ENCODE measurements around the gene MRPS9. TPM values are rescaled to one million over a fixed set of nuclear protein-coding genes. Genes with fewer than 3 reads are reported as not detected.

Gene MRPS9
- total RNA-seq, 1 donor from 2014 or later: 31.9 TPM

- no peak for DNase-seq (ENCODE audit: low spot score)
- H3K4me3 Mint-ChIP-seq (ENCODE audit: low read depth): no peak overlapping the region
- no peaks in the 10 kb centered on the region for H3K36me3 Mint-ChIP-seq (ENCODE audit: low read depth)
- H3K27ac Mint-ChIP-seq: no peak overlapping the region
- H3K27me3 Mint-ChIP-seq (ENCODE audit: low read depth): no peaks in the 10 kb centered on the region
- intact Hi-C loops (cut with micrococcal nuclease): no loop called here
- H3K4me1 Mint-ChIP-seq (ENCODE audit: low read depth): peaks cover 10% of the 10 kb centered on the region
- H3K9me3 Mint-ChIP-seq: no peaks in the 10 kb centered on the region
These were observed 23.7 kb downstream of the MRPS9 start for GRCh38 chr2:105061560-105061959.

DNA sequence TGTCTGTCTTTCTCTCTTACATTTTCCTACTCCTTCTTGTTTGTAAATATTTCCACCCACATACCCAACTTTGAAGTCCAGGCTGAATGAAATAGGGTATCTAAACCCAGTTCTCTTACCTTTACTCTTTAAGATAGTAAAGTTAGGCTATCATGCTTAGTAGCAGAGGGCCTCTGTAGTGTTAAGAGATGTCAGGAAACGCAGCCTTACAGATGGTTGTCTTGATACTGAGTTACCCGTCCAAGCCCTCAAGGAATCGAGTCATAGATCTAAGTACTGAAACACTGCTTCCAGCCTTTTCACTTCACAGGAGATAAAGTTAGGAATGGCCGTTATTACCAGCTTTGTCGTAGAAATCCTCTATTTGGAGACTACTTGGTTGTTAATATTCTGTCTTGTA, 24.3 kb downstream of the MRPS9 start:
- Mint-ChIP-seq H3K27me3 (ENCODE audit: low read depth) (no peaks in the 10 kb centered on the region), H3K4me3 (ENCODE audit: low read depth) (no peak overlapping the region), H3K9me3 (no peaks in the 10 kb centered on the region), H3K36me3 (ENCODE audit: low read depth) (no peaks in the 10 kb centered on the region), H3K4me1 (ENCODE audit: low read depth) (peaks cover 7% of the 10 kb centered on the region), H3K27ac (no peak overlapping the region)
- intact Hi-C loops (cut with micrococcal nuclease): no loop called here
- no peak for DNase-seq (ENCODE audit: low spot score)

DNA sequence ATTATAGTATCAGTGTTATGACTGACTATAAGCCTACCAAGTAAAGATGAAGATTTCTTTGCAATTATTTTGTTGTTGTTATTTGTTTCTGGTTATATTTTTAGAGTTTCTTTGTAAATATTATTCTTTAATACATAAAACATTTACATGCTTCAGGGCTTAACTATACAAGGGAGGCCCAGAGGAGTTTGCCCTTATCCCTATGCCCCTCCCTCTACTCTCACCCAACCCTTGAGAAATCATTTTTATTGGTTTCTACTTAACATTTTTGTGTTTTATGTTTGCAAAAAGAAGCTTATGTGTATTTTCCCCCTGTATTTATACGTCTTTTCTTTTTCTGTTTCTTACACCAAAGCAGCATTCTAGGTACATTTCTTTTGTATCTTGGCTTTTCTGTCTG, 30.5 kb downstream of the MRPS9 start:
- no peak overlapping the region for H3K4me3 Mint-ChIP-seq (ENCODE audit: low read depth)
- no peak for DNase-seq (ENCODE audit: low spot score)
- no peaks in the 10 kb centered on the region for H3K9me3 Mint-ChIP-seq
- H3K36me3 Mint-ChIP-seq (ENCODE audit: low read depth): peaks cover 3% of the 10 kb centered on the region
- H3K4me1 Mint-ChIP-seq (ENCODE audit: low read depth): peaks cover 18% of the 10 kb centered on the region
- intact Hi-C loops (cut with micrococcal nuclease): no loop called here
- H3K27me3 Mint-ChIP-seq (ENCODE audit: low read depth): no peaks in the 10 kb centered on the region
- H3K27ac Mint-ChIP-seq: no peak overlapping the region

GRCh38 chr2:105068875-105069274, 31.0 kb downstream of the MRPS9 start:
- intact Hi-C loops (cut with micrococcal nuclease): no loop called here

DNA sequence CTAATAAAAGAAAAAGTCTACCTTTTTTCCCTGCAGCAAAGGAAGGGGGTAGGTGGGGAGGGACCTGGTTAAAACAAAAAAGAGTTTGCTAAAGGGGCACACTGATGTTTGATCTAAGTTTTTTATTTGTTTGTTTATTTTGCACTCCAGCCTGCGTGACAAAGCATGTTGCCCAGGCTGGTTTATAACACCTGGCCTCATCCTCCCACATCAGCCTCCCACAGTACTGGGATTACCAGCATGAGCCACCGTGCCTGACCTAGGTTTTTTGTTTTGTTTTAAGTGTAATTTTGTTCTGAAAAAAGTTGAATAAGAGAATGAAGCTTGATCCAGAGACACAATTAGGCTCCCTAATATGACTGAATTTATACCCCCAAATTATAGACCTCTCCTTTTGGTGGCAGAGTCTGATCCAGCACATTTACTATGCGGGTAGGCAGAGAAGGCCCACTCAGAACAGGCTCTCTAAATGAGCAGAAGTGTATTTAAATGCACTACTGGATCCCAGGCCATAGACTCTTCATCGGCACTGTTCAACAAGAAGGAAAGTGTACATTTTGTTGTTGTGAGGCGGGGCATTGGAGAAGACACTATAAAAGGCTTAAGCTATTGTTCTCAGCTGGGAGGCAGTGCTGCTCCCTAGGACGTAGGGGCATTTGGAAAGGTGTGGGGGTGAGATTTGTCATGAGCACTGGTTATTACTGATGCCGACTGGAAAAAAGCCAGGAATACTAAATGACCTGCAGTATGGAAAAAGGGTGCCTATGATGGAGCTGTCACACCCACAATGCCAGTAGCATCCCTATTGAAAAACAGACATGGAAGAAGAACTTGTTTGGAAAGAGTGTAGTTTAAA, 32.4 kb downstream of the MRPS9 start:
- no peak for DNase-seq (ENCODE audit: low spot score)
- Mint-ChIP-seq H3K4me3 (ENCODE audit: low read depth) (no peak overlapping the region), H3K9me3 (no peaks in the 10 kb centered on the region), H3K36me3 (ENCODE audit: low read depth) (peaks cover 7% of the 10 kb centered on the region), H3K27ac (no peak overlapping the region), H3K4me1 (ENCODE audit: low read depth) (peaks cover 21% of the 10 kb centered on the region), H3K27me3 (ENCODE audit: low read depth) (no peaks in the 10 kb centered on the region)
- intact Hi-C loops (cut with micrococcal nuclease): no loop called here

More at GRCh38 chr2:105068875-105069274, 31.0 kb downstream of the MRPS9 start:
- H3K4me3 Mint-ChIP-seq (ENCODE audit: low read depth): no peak overlapping the region
- no peak for DNase-seq (ENCODE audit: low spot score)
- H3K27ac Mint-ChIP-seq: no peak overlapping the region
- H3K9me3 Mint-ChIP-seq: no peaks in the 10 kb centered on the region
- peaks cover 18% of the 10 kb centered on the region for H3K4me1 Mint-ChIP-seq (ENCODE audit: low read depth)
- peaks cover 3% of the 10 kb centered on the region for H3K36me3 Mint-ChIP-seq (ENCODE audit: low read depth)
- H3K27me3 Mint-ChIP-seq (ENCODE audit: low read depth): no peaks in the 10 kb centered on the region

DNA sequence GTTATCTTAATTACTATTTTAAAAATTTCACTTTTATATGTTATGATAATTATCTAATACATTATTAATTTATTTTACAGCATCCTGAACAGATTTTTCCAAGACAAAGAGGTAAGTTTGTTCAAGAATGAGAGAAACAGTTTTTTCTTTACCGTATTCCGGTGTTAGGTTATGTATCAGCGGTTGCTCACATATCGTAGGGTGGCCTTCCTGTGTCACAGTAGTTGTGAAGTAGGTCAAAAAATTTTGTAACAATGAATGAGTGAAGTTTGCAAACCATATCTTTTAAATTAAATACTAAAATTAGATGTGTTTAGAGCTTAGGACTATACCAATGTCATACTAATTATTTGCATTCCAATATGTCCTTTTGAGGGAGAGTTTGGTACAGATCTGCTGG, 33.5 kb downstream of the MRPS9 start:
- Mint-ChIP-seq H3K27me3 (ENCODE audit: low read depth) (no peaks in the 10 kb centered on the region), H3K9me3 (no peaks in the 10 kb centered on the region), H3K36me3 (ENCODE audit: low read depth) (peaks cover 7% of the 10 kb centered on the region), H3K4me3 (ENCODE audit: low read depth) (no peak overlapping the region), H3K27ac (no peak overlapping the region), H3K4me1 (ENCODE audit: low read depth) (peaks cover 21% of the 10 kb centered on the region)
- intact Hi-C loops (cut with micrococcal nuclease): no loop called here
- DNase-seq (ENCODE audit: low spot score): no peak

GRCh38 chr2:105072039-105072438, 34.2 kb downstream of the MRPS9 start:
- H3K27me3 Mint-ChIP-seq (ENCODE audit: low read depth): no peaks in the 10 kb centered on the region

DNA sequence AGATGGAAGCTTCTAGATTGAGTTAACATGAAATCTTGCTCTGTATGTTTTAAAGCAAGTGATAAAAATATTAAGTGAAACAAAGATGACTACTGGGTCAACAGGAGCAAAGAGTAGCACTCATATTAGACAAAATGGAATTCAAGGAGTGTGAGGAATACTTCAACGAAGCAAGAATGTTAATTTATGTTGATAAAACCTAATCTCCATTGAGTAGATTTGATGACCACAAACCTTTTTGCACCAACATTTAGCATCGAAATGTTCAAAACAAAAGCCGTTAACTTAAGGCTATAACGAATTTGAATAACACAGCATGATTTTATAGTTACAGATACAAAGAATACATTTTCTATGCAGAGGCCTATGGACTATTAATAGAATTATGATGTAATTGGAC, 35.7 kb downstream of the MRPS9 start:
- H3K27me3 Mint-ChIP-seq (ENCODE audit: low read depth): no peaks in the 10 kb centered on the region
- H3K4me1 Mint-ChIP-seq (ENCODE audit: low read depth): peaks cover 19% of the 10 kb centered on the region
- intact Hi-C loops (cut with micrococcal nuclease): loop anchor here (2.0 kb wide), 1 partner anchor 35 kb away; the partner anchor contains the start of gene MRPS9
- H3K4me3 Mint-ChIP-seq (ENCODE audit: low read depth): no peak overlapping the region
- no peak for DNase-seq (ENCODE audit: low spot score)
- H3K27ac Mint-ChIP-seq: no peak overlapping the region
- H3K9me3 Mint-ChIP-seq: no peaks in the 10 kb centered on the region
- H3K36me3 Mint-ChIP-seq (ENCODE audit: low read depth): peaks cover 7% of the 10 kb centered on the region

More at GRCh38 chr2:105072039-105072438, 34.2 kb downstream of the MRPS9 start:
- Mint-ChIP-seq H3K4me1 (ENCODE audit: low read depth) (peaks cover 21% of the 10 kb centered on the region), H3K9me3 (no peaks in the 10 kb centered on the region), H3K36me3 (ENCODE audit: low read depth) (peaks cover 7% of the 10 kb centered on the region), H3K4me3 (ENCODE audit: low read depth) (no peak overlapping the region), H3K27ac (no peak overlapping the region)
- intact Hi-C loops (cut with micrococcal nuclease): loop anchor here (2.0 kb wide), 1 partner anchor 33 kb away; the partner anchor contains the start of gene MRPS9
- peak; percentile 15 for DNase-seq (ENCODE audit: low spot score)

GRCh38 chr2:105076121-105076520, 38.3 kb downstream of the MRPS9 start:
- Mint-ChIP-seq H3K9me3 (no peaks in the 10 kb centered on the region), H3K36me3 (ENCODE audit: low read depth) (peaks cover 9% of the 10 kb centered on the region), H3K4me1 (ENCODE audit: low read depth) (peaks cover 11% of the 10 kb centered on the region), H3K4me3 (ENCODE audit: low read depth) (no peak overlapping the region), H3K27ac (no peak overlapping the region), H3K27me3 (ENCODE audit: low read depth) (no peaks in the 10 kb centered on the region)
- no peak for DNase-seq (ENCODE audit: low spot score)
- intact Hi-C loops (cut with micrococcal nuclease): no loop called here

- H3K36me3 Mint-ChIP-seq (ENCODE audit: low read depth): peaks cover 13% of the 10 kb centered on the region
- no peak overlapping the region for H3K4me3 Mint-ChIP-seq (ENCODE audit: low read depth)
- intact Hi-C loops (cut with micrococcal nuclease): no loop called here
- peaks cover 3% of the 10 kb centered on the region for H3K4me1 Mint-ChIP-seq (ENCODE audit: low read depth)
- no peak for DNase-seq (ENCODE audit: low spot score)
- no peaks in the 10 kb centered on the region for H3K9me3 Mint-ChIP-seq
- H3K27ac Mint-ChIP-seq: no peak overlapping the region
- no peaks in the 10 kb centered on the region for H3K27me3 Mint-ChIP-seq (ENCODE audit: low read depth)
These were observed 41.1 kb downstream of the MRPS9 start for GRCh38 chr2:105078906-105079495.

GRCh38 chr2:105080461-105080860, 42.6 kb downstream of the MRPS9 start:
- Mint-ChIP-seq H3K36me3 (ENCODE audit: low read depth) (peaks cover 9% of the 10 kb centered on the region), H3K9me3 (no peaks in the 10 kb centered on the region), H3K4me3 (ENCODE audit: low read depth) (no peak overlapping the region), H3K4me1 (ENCODE audit: low read depth) (no peaks in the 10 kb centered on the region), H3K27me3 (ENCODE audit: low read depth) (no peaks in the 10 kb centered on the region), H3K27ac (no peak overlapping the region)
- DNase-seq (ENCODE audit: low spot score): no peak
- intact Hi-C loops (cut with micrococcal nuclease): no loop called here

- DNase-seq (ENCODE audit: low spot score): no peak
- H3K27me3 Mint-ChIP-seq (ENCODE audit: low read depth): no peaks in the 10 kb centered on the region
- H3K9me3 Mint-ChIP-seq: no peaks in the 10 kb centered on the region
- H3K36me3 Mint-ChIP-seq (ENCODE audit: low read depth): peaks cover 9% of the 10 kb centered on the region
- H3K27ac Mint-ChIP-seq: no peak overlapping the region
- H3K4me1 Mint-ChIP-seq (ENCODE audit: low read depth): no peaks in the 10 kb centered on the region
- no peak overlapping the region for H3K4me3 Mint-ChIP-seq (ENCODE audit: low read depth)
- intact Hi-C loops (cut with micrococcal nuclease): no loop called here
These were observed 43.2 kb downstream of the MRPS9 start for GRCh38 chr2:105081006-105081601.

DNA sequence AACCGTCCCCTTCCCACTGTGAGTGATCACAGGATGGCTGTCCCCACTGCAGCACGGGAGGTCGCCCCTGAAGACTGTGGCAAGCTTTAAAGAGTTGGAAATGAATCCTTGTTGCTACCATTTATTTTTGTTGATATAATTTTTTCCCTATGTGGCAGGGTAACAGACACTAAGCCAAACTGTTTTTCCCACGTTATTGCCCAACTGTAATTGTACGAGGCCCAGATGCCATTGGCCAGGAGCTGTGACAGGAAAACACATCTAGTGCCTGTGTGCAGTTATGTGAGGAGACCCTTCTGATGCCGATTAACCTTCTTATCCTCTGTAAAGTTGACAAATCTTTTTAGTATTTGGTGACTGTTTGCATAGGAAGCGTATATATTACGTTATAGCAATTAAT, 44.2 kb downstream of the MRPS9 start:
- H3K4me1 Mint-ChIP-seq (ENCODE audit: low read depth): peaks cover under 1% of the 10 kb centered on the region
- no peaks in the 10 kb centered on the region for H3K27me3 Mint-ChIP-seq (ENCODE audit: low read depth)
- DNase-seq (ENCODE audit: low spot score): no peak
- peaks cover 9% of the 10 kb centered on the region for H3K36me3 Mint-ChIP-seq (ENCODE audit: low read depth)
- intact Hi-C loops (cut with micrococcal nuclease): no loop called here
- no peak overlapping the region for H3K27ac Mint-ChIP-seq
- H3K9me3 Mint-ChIP-seq: no peaks in the 10 kb centered on the region
- H3K4me3 Mint-ChIP-seq (ENCODE audit: low read depth): no peak overlapping the region

All from activated T-helper 2 cell treated with anti-CD3 and anti-CD28 coated beads, Interferon-gamma antibody, Interleukin-2, Interleukin-4, amounts not matched to agents 10 μg/mL and 5 μg/mL and 100 μg/mL, durations not matched to agents 14 hours and 24 hours and 36 hours (primary cell).